A673 (cell line): ENCODE results near the gene SLF1. TPM values are rescaled to one million over a fixed set of nuclear protein-coding genes. Genes with fewer than 3 reads are reported as not detected.

ENCODE experiments used
- BruUV-seq: library from RNA; stranded (reverse); fragments of 400-500 nt; replicated peaks from 2 replicates; lab custom pipeline; 2021; lab: Mats Ljungman, UMichigan
- CTCF ChIA-PET: fragments of 300-600 bp; sonication (Branson Sonifier 250); formaldehyde crosslinking; loops from one replicate; lab custom pipeline; 2022; ENCODE audit warnings: antibody characterized with exemption; lab: Charles Lee
- POLR2A ChIA-PET: fragments of 300-600 bp; sonication (Branson Sonifier 250); formaldehyde crosslinking; loops from one replicate; lab custom pipeline; 2022; ENCODE audit warnings: antibody characterized with exemption; ENCODE audit not compliant: low non-redundant PET; lab: Charles Lee
- DNase-seq: peaks from one replicate; pipeline ENCODE4 v3.0.0-alpha.2; 2015; ENCODE audit warnings: low spot score
- H3K27ac ChIP-seq: fragments of 200-600 bp; sonication (generic); 2 replicates; pipeline ENCODE4 v1.5.1; 2016; ENCODE audit warnings: mixed run types, low read depth, mild to moderate bottlenecking, mixed read lengths, antibody characterized with exemption, low read length; ENCODE audit not compliant: poor library complexity, severe bottlenecking
- H3K27me3 ChIP-seq: fragments of 200-600 bp; sonication (generic); replicated peaks from 2 replicates; pipeline ENCODE4 v1.6.1; 2017; ENCODE audit warnings: mixed run types, low read depth, mild to moderate bottlenecking, mixed read lengths, antibody characterized with exemption, low read length; ENCODE audit not compliant: insufficient read depth, poor library complexity
- H3K36me3 ChIP-seq: fragments of 200-600 bp; sonication (generic); 2 replicates; pipeline ENCODE4 v1.6.1; 2016; ENCODE audit warnings: mixed run types, mild to moderate bottlenecking, mixed read lengths, antibody characterized with exemption, low read length; ENCODE audit not compliant: insufficient read depth, poor library complexity, severe bottlenecking
- H3K4me1 ChIP-seq: fragments of 200-600 bp; sonication (generic); 2 replicates; pipeline ENCODE4 v1.6.1; 2017; ENCODE audit warnings: mixed run types, mild to moderate bottlenecking, mixed read lengths, antibody characterized with exemption, low read length; ENCODE audit not compliant: insufficient read depth, poor library complexity, severe bottlenecking
- H3K4me3 ChIP-seq: fragments of 200-600 bp; sonication (generic); 2 replicates; pipeline ENCODE4 v1.5.1; 2016; ENCODE audit warnings: low read depth, mixed run types, mild to moderate bottlenecking, mixed read lengths, low read length; ENCODE audit not compliant: poor library complexity, severe bottlenecking
- H3K9me3 ChIP-seq: fragments of 200-600 bp; sonication (generic); 2 replicates; pipeline ENCODE4 v1.6.1; 2016; ENCODE audit warnings: mixed run types, low read depth, mild to moderate bottlenecking, mixed read lengths, antibody characterized with exemption, low read length; ENCODE audit not compliant: poor library complexity, severe bottlenecking
- CTCF ChIP-seq: fragments of 300-800, 200-600 bp; sonication (generic); conservative IDR thresholded peaks from 2 replicates; pipeline ENCODE4 v1.5.1; 2017; ENCODE audit warnings: low read depth, mild to moderate bottlenecking, antibody characterized with exemption, low read length, moderate library complexity, mixed read lengths
- EZH2 ChIP-seq: fragments of 200-600 bp; sonication (generic); IDR thresholded peaks from 2 replicates; pipeline ENCODE4 v1.6.1; 2017; ENCODE audit warnings: borderline replicate concordance, low read depth, mild to moderate bottlenecking, mixed read lengths, antibody characterized with exemption, low read length; ENCODE audit not compliant: poor library complexity, severe bottlenecking
- intact Hi-C: fragments of 100-400 bp; cut with micrococcal nuclease; formaldehyde crosslinking; loops from one replicate; pipeline ENCODE4 v1.10.0; 2022; ENCODE audit not compliant: unreplicated experiment
- total RNA-seq: library from RNA; stranded (reverse); gene quantifications from 2 replicates; pipeline ENCODE4 v1.2.3, GENCODE V29; 2021

SLF1 gene
- total RNA-seq, 1 experiment from 2014 or later = 21.6 TPM

- Histone ChIP-seq H3K4me1 (peaks cover 8% of the 10 kb centered on the region), H3K27ac (peak overlapping the region; percentile 81), H3K9me3 (no peaks in the 10 kb centered on the region), H3K27me3 (no peaks in the 10 kb centered on the region), H3K4me3 (peak overlapping the region; percentile 87), H3K36me3 (no peaks in the 10 kb centered on the region)
- no TSS peak for BruUV-seq
- CTCF ChIA-PET = no interaction called here
- POLR2A ChIA-PET = no interaction called here
- DNase-seq = peak; percentile 66
- intact Hi-C loops = no loop called here
- TF ChIP-seq EZH2 (no peak), CTCF (no peak)
Observed at GRCh38 chr5:94618029-94618492, 408 bp upstream of the SLF1 start.

- no peak for TF ChIP-seq CTCF
- TF ChIP-seq EZH2 = no peak
- Histone ChIP-seq H3K4me1 (peaks cover 8% of the 10 kb centered on the region), H3K27ac (no peak overlapping the region), H3K36me3 (no peaks in the 10 kb centered on the region), H3K4me3 (no peak overlapping the region), H3K9me3 (no peaks in the 10 kb centered on the region), H3K27me3 (no peaks in the 10 kb centered on the region)
- no peak for DNase-seq
- ChIA-PET POLR2A (no interaction called here), CTCF (no interaction called here)
- intact Hi-C loops = no loop called here
- BruUV-seq = no TSS peak
Observed at GRCh38 chr5:94620256-94620655, 1.8 kb downstream of the SLF1 start.

GRCh38 chr5:94621763-94622162 lies 3.3 kb downstream of the SLF1 start:
- TF ChIP-seq EZH2 = no peak
- TF ChIP-seq CTCF = no peak

More at GRCh38 chr5:94621763-94622162, 3.3 kb downstream of the SLF1 start:
- Histone ChIP-seq H3K27me3 (no peaks in the 10 kb centered on the region), H3K4me3 (no peak overlapping the region), H3K36me3 (no peaks in the 10 kb centered on the region), H3K27ac (no peak overlapping the region), H3K4me1 (peaks cover 8% of the 10 kb centered on the region), H3K9me3 (no peaks in the 10 kb centered on the region)
- intact Hi-C loops = no loop called here
- ChIA-PET CTCF (no interaction called here), POLR2A (no interaction called here)
- no TSS peak for BruUV-seq
- no peak for DNase-seq
